HepG2 (cell line): ENCODE measurements around the gene JPH2. TPM values are rescaled to one million over a fixed set of nuclear protein-coding genes. Genes with fewer than 3 reads are reported as not detected.
A peak's percentile ranks its signal among the peaks of the same experiment; 100 is the strongest.

ENCODE experiments used
- CCAR2 ChIP-seq: fragments of 200-400 bp; formaldehyde crosslinking; optimal IDR thresholded peaks from 2 replicates; pipeline ENCODE3; 2018; ENCODE audit warnings: low read depth, mild to moderate bottlenecking, low read length, moderate library complexity
- DNMT3B ChIP-seq: conservative IDR thresholded peaks from 2 replicates; pipeline ENCODE4 v1.6.1; 2016; ENCODE audit warnings: missing biosample characterization, control low read depth
- FOSL2 ChIP-seq: sonication (generic); formaldehyde crosslinking; IDR thresholded peaks from 2 replicates; pipeline ENCODE4 v1.4.0; 2020; ENCODE audit warnings: missing genetic modification reagents
- HOXA7 ChIP-seq: sonication (generic); formaldehyde crosslinking; IDR thresholded peaks from 2 replicates; pipeline ENCODE4 v1.8.1; 2022; ENCODE audit warnings: mild to moderate bottlenecking, missing genetic modification reagents, moderate library complexity
- KDM2A ChIP-seq: sonication (generic); formaldehyde crosslinking; IDR thresholded peaks from 2 replicates; pipeline ENCODE4 v1.4.0; 2020; ENCODE audit warnings: low read depth, missing genetic modification reagents, borderline replicate concordance
- MTF1 ChIP-seq: sonication (generic); formaldehyde crosslinking; IDR thresholded peaks from 2 replicates; pipeline ENCODE4 v1.5.0; 2020; ENCODE audit warnings: missing genetic modification reagents
- NFKB2 ChIP-seq: sonication (generic); formaldehyde crosslinking; IDR thresholded peaks from 2 replicates; pipeline ENCODE4 v1.4.0; 2020; ENCODE audit warnings: missing genetic modification reagents, borderline replicate concordance
- SMC3 ChIP-seq: IDR thresholded peaks from 2 replicates; pipeline ENCODE4 v1.6.1; 2011; ENCODE audit warnings: low read length, improper control_type of control experiment
- STAG1 ChIP-seq: sonication (generic); formaldehyde crosslinking; IDR thresholded peaks from 2 replicates; pipeline ENCODE4 v1.4.0; 2020; ENCODE audit warnings: missing genetic modification reagents
- XRCC5 ChIP-seq: fragments of 200-400 bp; formaldehyde crosslinking; optimal IDR thresholded peaks from 2 replicates; pipeline ENCODE3; 2017; ENCODE audit warnings: mild to moderate bottlenecking, low read length
- ZBTB20 ChIP-seq: sonication (generic); formaldehyde crosslinking; IDR thresholded peaks from 2 replicates; pipeline ENCODE4 v1.8.1; 2023; ENCODE audit warnings: missing genetic modification reagents, low read depth, mild to moderate bottlenecking, borderline replicate concordance
- ZNF333 ChIP-seq: sonication (generic); formaldehyde crosslinking; IDR thresholded peaks from 2 replicates; pipeline ENCODE4 v1.4.0; 2020; ENCODE audit warnings: mild to moderate bottlenecking, missing genetic modification reagents, borderline replicate concordance
- ZNF569 ChIP-seq: sonication (generic); formaldehyde crosslinking; IDR thresholded peaks from 2 replicates; pipeline ENCODE4 v1.5.0; 2020; ENCODE audit warnings: mild to moderate bottlenecking, missing genetic modification reagents, moderate library complexity, borderline replicate concordance
- ZNF687 ChIP-seq: sonication (generic); formaldehyde crosslinking; IDR thresholded peaks from 2 replicates; pipeline ENCODE4 v1.5.1; 2020; ENCODE audit warnings: mild to moderate bottlenecking, missing genetic modification reagents, moderate library complexity
- ZNF761 ChIP-seq: sonication (generic); formaldehyde crosslinking; conservative IDR thresholded peaks from 2 replicates; pipeline ENCODE4 v1.4.0; 2020; ENCODE audit warnings: mild to moderate bottlenecking, missing genetic modification reagents
- polyA plus RNA-seq, 8 experiments: library from polyadenylated mRNA; depleted of rRNA in 3 of 8; stranded (reverse) in 7 of 8; unstranded in 1 of 8; fragments of >200 nt; fragmentation: Illumina TruSeq in 4 of 8; extraction: Trizol in 4 of 8; gene quantifications; 2 replicates each; pipeline versions ENCODE4 v1.2.1 to v1.2.3, GENCODE V29; 2011 to 2016; ENCODE audit warnings: low read depth in 4 of 8, missing spikeins in 1 of 8, mixed read lengths in 1 of 8; ENCODE audit not compliant: insufficient read depth in 1 of 8
- total RNA-seq, 5 experiments: library from RNA; depleted of rRNA; stranded (reverse); fragments of >200 nt; fragmentation: Illumina TruSeq; extraction: Trizol; gene quantifications; 2 replicates each; pipeline ENCODE4 v1.2.3, GENCODE V29; 2016; ENCODE audit warnings: low read depth in 1 of 5
- TF ChIP-seq, protein P1 (sequence below): sonication (generic); formaldehyde crosslinking; IDR thresholded peaks from 2 replicates; pipeline ENCODE4 v1.8.0; 2022; ENCODE audit warnings: mild to moderate bottlenecking, missing genetic modification reagents, moderate library complexity
- TF ChIP-seq, protein P2 (sequence below), 2 experiments: sonication (generic) in 1 of 2; formaldehyde crosslinking in 1 of 2; IDR thresholded peaks; 2 replicates each; pipeline versions ENCODE4 v1.4.0 to v1.6.1; 2018 to 2020; ENCODE audit warnings: missing genetic modification reagents in 2 of 2, borderline replicate concordance in 1 of 2, low read depth in 1 of 2, mild to moderate bottlenecking in 1 of 2, missing biosample characterization in 1 of 2
- TF ChIP-seq, protein P3 (sequence below): sonication (generic); formaldehyde crosslinking; IDR thresholded peaks from 2 replicates; pipeline ENCODE4 v1.5.0; 2020; ENCODE audit warnings: mild to moderate bottlenecking, missing genetic modification reagents, moderate library complexity
- TF ChIP-seq, protein P4 (sequence below): sonication (generic); formaldehyde crosslinking; IDR thresholded peaks from 2 replicates; pipeline ENCODE4 v1.4.0; 2020; ENCODE audit warnings: mild to moderate bottlenecking, missing genetic modification reagents

Gene JPH2
- total and polyA plus RNA-seq, 2 of the 13 experiments (the other 11 are each of a cell fraction or from before 2014, with no cell fraction given), result 0.42 TPM; not detected in 1

DNA sequence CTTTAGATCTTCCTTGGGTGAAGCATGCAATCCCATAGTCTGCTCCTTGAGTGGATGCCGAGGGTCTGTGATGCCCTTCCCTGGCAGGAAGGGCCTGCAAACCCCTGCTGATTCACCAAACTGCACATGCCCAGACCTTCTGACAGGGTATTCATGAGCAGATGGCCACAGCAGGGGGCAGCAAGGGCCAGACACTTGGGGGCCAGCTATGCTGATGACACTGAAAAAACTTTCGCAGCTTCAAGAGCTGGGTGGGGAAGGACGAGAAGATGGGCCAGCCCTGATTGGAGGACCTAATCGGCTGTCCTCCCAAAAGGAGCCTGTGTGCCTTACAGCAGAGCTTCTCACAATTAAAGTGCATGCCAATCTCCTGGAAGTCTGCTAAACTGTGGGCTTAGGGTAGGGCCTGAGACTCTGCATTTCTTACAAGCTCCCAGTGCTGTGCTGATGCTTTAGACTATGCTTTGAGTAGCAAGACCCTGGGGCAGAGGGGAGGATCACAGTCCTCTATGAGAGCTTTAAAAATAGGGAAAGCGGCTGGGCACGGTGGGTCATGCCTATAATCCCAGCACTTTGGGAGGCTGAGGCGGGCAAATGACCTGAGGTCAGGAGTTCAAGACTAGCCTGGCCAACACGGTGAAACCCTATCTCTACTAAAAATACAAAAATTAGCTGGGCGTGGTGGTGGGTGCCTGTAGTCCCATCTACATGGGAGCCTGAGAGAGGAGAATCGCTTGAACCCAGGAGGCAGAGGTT, 44.9 kb upstream of the JPH2 start (continued):
- TF ChIP-seq, protein P1, sequence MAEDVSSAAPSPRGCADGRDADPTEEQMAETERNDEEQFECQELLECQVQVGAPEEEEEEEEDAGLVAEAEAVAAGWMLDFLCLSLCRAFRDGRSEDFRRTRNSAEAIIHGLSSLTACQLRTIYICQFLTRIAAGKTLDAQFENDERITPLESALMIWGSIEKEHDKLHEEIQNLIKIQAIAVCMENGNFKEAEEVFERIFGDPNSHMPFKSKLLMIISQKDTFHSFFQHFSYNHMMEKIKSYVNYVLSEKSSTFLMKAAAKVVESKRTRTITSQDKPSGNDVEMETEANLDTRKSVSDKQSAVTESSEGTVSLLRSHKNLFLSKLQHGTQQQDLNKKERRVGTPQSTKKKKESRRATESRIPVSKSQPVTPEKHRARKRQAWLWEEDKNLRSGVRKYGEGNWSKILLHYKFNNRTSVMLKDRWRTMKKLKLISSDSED (CRISPR knock-in tag), result no peak
- TF ChIP-seq HOXA7 (CRISPR knock-in tag), result no peak
- no peak for TF ChIP-seq DNMT3B
- TF ChIP-seq KDM2A (CRISPR knock-in tag), result 0 out of 2 replicates have a peak, but pooled peaks have one; percentile 19
- TF ChIP-seq ZNF687, result peak; percentile 22; the same call in 1 of the 2 replicates
- 0 out of 2 replicates have a peak, but pooled peaks have one; percentile 42 for TF ChIP-seq ZBTB20
- TF ChIP-seq SMC3, result peak; percentile 31; the same call in 1 of the 2 replicates
- TF ChIP-seq ZNF569 (CRISPR knock-in tag), result no peak
- TF ChIP-seq XRCC5, result peak; percentile 18
- TF ChIP-seq, protein P2, sequence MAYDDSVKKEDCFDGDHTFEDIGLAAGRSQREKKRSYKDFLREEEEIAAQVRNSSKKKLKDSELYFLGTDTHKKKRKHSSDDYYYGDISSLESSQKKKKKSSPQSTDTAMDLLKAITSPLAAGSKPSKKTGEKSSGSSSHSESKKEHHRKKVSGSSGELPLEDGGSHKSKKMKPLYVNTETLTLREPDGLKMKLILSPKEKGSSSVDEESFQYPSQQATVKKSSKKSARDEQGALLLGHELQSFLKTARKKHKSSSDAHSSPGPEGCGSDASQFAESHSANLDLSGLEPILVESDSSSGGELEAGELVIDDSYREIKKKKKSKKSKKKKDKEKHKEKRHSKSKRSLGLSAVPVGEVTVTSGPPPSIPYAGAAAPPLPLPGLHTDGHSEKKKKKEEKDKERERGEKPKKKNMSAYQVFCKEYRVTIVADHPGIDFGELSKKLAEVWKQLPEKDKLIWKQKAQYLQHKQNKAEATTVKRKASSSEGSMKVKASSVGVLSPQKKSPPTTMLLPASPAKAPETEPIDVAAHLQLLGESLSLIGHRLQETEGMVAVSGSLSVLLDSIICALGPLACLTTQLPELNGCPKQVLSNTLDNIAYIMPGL (CRISPR knock-in tag; IDR thresholded peaks at IDR 0.05; ENCODE audit: borderline replicate concordance in 1 of 2, low read depth in 1 of 2), result no peak
- TF ChIP-seq, protein P3, sequence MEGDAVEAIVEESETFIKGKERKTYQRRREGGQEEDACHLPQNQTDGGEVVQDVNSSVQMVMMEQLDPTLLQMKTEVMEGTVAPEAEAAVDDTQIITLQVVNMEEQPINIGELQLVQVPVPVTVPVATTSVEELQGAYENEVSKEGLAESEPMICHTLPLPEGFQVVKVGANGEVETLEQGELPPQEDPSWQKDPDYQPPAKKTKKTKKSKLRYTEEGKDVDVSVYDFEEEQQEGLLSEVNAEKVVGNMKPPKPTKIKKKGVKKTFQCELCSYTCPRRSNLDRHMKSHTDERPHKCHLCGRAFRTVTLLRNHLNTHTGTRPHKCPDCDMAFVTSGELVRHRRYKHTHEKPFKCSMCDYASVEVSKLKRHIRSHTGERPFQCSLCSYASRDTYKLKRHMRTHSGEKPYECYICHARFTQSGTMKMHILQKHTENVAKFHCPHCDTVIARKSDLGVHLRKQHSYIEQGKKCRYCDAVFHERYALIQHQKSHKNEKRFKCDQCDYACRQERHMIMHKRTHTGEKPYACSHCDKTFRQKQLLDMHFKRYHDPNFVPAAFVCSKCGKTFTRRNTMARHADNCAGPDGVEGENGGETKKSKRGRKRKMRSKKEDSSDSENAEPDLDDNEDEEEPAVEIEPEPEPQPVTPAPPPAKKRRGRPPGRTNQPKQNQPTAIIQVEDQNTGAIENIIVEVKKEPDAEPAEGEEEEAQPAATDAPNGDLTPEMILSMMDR (CRISPR knock-in tag), result peak; percentile 75
- TF ChIP-seq FOSL2, result 0 out of 2 replicates have a peak, but pooled peaks have one; percentile 5
- no peak for TF ChIP-seq ZNF333 (CRISPR knock-in tag)
- no peak for TF ChIP-seq ZNF761 (CRISPR knock-in tag)
- no peak for TF ChIP-seq NFKB2 (CRISPR knock-in tag)
- TF ChIP-seq CCAR2, result no peak
- TF ChIP-seq, protein P4, sequence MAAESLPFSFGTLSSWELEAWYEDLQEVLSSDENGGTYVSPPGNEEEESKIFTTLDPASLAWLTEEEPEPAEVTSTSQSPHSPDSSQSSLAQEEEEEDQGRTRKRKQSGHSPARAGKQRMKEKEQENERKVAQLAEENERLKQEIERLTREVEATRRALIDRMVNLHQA (CRISPR knock-in tag), result no peak
- no peak for TF ChIP-seq MTF1 (CRISPR knock-in tag)
- TF ChIP-seq STAG1, result peak; percentile 78
